A673 (cell line): ENCODE measurements around the gene SLX4IP.

Experiments used
- EZH2 ChIP-seq: fragments of 200-600 bp; sonication (generic); IDR thresholded peaks from 2 replicates; pipeline ENCODE4 v1.6.1; 2017; ENCODE audit warnings: borderline replicate concordance, low read depth, mild to moderate bottlenecking, mixed read lengths, antibody characterized with exemption, low read length; ENCODE audit not compliant: poor library complexity, severe bottlenecking
- TF ChIP-seq, protein P1 (sequence below): fragments of 300-800, 200-600 bp; sonication (generic); conservative IDR thresholded peaks from 2 replicates; pipeline ENCODE4 v1.5.1; 2017; ENCODE audit warnings: low read depth, mild to moderate bottlenecking, antibody characterized with exemption, low read length, moderate library complexity, mixed read lengths

DNA sequence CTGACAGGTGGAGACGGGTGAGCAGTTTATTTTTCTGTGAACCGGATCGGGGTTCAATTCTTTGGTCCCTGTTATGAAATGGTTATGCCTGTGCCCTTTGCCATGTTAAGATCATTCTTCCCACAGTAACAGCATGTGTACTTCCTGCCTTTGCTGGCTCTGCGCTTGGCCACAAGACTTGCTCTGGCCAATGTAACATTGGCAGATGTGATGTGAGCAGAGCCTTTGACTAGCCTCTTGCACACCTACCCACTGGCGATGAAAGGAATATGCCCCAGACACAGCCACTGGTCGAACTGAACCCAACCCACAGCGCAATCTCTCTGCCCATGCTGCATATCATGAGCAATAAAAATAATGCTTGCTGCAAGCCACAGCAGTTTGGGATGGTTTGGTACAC, 206.8 kb downstream of the SLX4IP start:
- TF ChIP-seq, protein P1, sequence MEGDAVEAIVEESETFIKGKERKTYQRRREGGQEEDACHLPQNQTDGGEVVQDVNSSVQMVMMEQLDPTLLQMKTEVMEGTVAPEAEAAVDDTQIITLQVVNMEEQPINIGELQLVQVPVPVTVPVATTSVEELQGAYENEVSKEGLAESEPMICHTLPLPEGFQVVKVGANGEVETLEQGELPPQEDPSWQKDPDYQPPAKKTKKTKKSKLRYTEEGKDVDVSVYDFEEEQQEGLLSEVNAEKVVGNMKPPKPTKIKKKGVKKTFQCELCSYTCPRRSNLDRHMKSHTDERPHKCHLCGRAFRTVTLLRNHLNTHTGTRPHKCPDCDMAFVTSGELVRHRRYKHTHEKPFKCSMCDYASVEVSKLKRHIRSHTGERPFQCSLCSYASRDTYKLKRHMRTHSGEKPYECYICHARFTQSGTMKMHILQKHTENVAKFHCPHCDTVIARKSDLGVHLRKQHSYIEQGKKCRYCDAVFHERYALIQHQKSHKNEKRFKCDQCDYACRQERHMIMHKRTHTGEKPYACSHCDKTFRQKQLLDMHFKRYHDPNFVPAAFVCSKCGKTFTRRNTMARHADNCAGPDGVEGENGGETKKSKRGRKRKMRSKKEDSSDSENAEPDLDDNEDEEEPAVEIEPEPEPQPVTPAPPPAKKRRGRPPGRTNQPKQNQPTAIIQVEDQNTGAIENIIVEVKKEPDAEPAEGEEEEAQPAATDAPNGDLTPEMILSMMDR: no peak
- TF ChIP-seq EZH2: no peak
